HG03439 (cell line): ENCODE data around the gene ADGRB3.
"Not testable (repeated sequence)": the region's sequence is repeated elsewhere in the genome, so short reads cannot be mapped to it uniquely, and the experiment has no call there.

Source experiments
- ATAC-seq: cut with Tn5 transposase; IDR thresholded peaks from one replicate; pipeline ENCODE4 v1.9.1; 2021; ENCODE audit warnings: mild to moderate bottlenecking, moderate library complexity; ENCODE audit not compliant: unreplicated experiment

Gene ADGRB3

GRCh38 chr6:69105288-69105687 is 470.2 kb downstream of the ADGRB3 start:
- no peak for ATAC-seq

- no peak for ATAC-seq
These were observed 471.4 kb downstream of the ADGRB3 start for GRCh38 chr6:69106511-69106910.

- no peak for ATAC-seq
These were observed 476.2 kb downstream of the ADGRB3 start for GRCh38 chr6:69111301-69111700.

GRCh38 chr6:69116658-69117057 is 481.6 kb downstream of the ADGRB3 start:
- ATAC-seq: no peak

GRCh38 chr6:69121461-69122406 is 486.7 kb downstream of the ADGRB3 start:
- ATAC-seq: not testable (repeated sequence)

DNA sequence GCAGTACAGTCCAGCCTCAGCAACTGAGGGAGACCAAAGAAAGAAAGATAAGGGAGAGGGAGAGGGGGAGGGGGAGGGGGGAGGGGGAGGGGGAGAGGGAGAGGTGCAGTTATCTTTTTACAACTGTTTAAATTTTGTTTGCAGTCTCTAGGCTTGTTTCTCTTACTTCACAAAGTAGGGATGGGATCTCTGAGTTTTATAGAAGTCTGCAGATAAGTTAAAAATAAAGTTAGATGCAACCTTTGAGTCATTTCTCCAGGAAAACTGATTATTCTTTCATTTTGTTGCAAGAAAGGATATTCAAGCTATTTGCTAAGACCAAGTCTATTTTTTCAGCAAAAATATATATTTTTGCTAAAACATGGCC is 487.3 kb downstream of the ADGRB3 start:
- no peak for ATAC-seq

- no peak for ATAC-seq
These were observed 493.3 kb downstream of the ADGRB3 start for GRCh38 chr6:69128411-69128810.

GRCh38 chr6:69129046-69129445 is 494.0 kb downstream of the ADGRB3 start:
- ATAC-seq: no peak

- no peak for ATAC-seq
These were observed 500.8 kb downstream of the ADGRB3 start for GRCh38 chr6:69135927-69136326.

- no peak for ATAC-seq
These were observed 503.1 kb downstream of the ADGRB3 start for GRCh38 chr6:69138148-69138547.

GRCh38 chr6:69138893-69139494 is 503.9 kb downstream of the ADGRB3 start:
- no peak for ATAC-seq

DNA sequence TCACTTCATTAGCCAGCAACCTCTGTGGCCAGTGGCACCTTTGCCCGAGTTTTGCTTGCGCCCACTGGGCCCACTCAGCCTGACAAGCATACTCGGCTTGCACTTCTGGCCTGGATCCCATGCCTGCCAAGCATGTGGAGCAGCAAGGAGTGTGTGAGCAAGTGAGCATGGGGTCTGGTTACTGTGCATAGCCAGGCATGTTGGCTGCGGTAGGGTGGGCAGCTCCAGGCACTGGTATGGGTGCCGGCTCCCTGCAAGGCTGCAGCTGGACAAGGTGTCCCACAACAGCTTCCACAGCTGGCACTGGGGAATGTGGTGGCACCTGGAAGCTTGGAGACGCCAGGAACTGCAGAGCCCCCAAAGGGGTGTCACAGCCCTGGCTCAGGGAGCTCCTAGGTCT is 510.0 kb downstream of the ADGRB3 start:
- no peak for ATAC-seq

DNA sequence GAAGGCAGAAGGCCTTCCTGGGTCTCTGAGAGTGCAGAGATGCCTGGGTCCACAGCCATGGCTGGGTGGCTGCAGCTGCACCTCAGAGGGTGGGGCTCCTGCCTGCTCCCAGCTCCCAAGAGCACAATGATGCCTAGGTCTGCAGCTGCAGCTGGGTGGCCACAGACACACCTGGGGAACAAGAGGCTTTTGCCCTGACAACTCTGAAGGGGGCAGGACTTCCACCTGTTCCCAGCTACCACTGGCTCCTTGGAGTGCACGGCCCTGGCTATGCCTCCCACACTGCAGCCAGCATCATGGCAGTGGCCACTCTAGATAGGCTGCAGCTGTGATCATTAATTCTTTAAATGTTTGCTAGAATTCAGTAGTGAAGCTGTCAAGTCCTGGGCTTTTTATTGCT is 511.3 kb downstream of the ADGRB3 start:
- no peak for ATAC-seq

DNA sequence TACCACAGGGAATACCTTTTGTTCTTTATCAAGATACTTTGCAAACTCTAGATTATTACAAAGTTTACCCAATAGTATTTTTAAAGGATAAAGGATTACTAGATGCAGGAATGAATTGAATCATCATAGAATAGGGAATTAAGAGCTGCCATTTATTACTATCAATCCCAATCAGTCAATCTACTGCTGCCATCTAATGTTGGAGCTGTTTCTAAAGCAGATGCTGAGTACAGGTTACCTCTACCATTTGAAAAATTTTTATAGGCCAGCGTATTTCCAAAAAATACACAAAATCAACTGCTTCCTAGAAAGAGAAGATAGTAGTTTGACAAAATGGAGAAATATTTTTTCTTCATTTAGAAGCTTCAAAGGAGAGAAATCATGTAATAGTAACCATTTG is 520.4 kb downstream of the ADGRB3 start:
- no peak for ATAC-seq

DNA sequence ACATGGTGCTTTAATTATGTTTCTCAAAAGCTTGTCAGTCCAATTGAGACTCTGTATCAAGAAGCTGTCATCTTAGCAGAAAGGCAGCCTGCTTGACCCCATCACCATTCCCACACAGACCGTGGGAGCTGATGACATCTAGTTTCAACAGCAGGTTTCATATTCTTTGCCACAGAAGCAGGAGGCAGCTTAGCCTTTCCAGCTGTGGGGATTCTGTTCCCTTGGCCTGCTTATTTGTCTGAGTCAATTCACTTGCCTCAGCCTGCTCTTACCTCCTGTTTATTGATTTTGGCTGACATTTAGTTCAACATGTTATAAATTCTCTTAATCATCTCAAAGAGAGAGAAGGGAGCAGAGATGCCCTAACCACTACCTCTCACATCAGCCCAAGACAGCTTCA is 527.7 kb downstream of the ADGRB3 start:
- no peak for ATAC-seq

DNA sequence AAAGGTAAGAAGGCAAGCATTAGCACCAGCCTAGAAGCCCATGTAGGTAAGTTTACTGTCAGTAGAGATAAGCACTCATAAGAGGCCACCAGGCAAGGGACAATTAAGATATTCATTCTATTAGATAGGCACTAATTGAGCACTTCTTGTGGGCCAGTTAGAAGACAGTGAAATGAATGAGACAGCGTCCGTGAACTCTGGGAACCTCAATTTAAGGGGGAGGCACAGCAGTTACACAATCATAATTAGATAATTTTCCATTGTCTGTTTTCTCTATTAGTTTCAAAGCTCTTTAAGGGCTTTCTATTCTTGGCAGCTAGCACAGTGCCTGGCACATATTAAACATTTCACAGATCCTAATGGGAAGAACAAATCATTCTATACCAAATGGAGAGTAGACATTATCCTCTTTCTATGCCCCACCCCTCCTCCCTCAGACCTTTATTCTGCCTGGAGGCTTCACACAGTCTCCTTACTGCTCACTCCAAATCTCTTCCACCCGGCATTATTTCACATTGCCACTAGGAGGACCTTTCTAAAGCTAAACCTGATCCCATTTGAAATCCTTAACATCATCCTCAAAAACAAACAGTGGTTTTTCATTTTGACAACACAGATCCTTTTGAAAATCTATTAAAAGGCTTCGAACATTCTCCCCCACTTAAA is 529.6 kb downstream of the ADGRB3 start:
- no peak for ATAC-seq

- no peak for ATAC-seq
These were observed 544.6 kb downstream of the ADGRB3 start for GRCh38 chr6:69179681-69180080.

DNA sequence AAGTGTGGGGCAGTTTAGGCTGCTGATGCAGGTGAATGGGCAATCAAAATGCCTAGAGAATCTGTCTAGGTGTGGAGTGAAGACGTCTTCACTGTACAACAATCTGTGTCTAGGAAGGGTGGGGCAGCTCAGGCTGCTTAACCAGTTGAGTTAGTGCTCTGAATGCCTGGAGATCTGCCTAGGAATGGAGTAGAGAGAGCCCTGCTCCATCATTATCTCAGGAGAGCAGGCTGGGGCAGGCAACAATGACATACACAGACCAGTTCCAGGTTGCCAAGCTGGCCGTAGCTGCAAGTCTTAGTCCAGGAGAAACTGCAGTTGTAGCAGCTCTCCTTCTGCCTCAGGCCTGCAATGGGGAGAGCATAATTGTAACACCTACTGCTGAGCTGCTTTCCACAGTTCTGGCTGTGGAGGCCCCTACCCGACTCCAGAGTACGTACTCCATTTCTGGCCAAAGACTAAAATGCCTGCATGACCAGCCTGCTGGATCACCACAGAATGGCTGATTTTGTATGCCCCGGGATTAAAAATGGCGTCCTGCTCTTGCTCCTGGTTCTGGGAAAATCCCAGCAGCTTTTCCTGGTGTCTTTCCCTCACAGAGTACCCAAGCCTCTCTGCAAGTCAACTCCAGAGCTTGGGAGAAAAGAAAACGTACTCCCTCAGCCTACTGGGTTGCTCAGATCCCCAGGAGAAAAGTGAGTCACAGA is 545.4 kb downstream of the ADGRB3 start:
- ATAC-seq: no peak

DNA sequence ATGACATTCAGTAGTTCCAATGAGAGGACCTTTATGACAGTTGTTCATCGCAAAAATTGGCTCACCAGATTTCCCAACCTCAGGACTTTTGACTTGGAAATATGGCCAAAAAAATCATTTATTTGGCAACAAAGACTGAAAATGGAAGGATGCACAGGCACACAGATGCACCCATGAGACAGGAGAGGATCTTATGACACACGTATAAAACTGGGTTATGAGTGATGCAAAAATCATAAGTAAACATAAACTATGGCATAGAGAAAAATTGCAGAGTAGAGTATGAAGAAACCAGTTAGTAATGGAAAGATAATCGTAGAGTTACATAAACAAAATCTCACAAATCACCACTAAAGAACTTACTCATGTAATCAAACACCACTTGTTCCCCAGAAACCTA is 546.9 kb downstream of the ADGRB3 start:
- no peak for ATAC-seq

GRCh38 chr6:69185276-69185675 is 550.2 kb downstream of the ADGRB3 start:
- ATAC-seq: no peak

GRCh38 chr6:69202768-69203167 is 567.7 kb downstream of the ADGRB3 start:
- ATAC-seq: no peak
